Neural cell (in vitro differentiated cells): ENCODE measurements around the gene RBKS. TPM values are rescaled to one million over a fixed set of nuclear protein-coding genes. Genes with fewer than 3 reads are reported as not detected.
"Not testable (repeated sequence)": the region's sequence is repeated elsewhere in the genome, so short reads cannot be mapped to it uniquely, and the experiment has no call there.

Experiments used
- H2AFZ ChIP-seq: fragments of 200-600, 300-800 bp; sonication (generic), shearing (Covaris generic); 2 replicates; pipeline ENCODE4 v1.6.0; 2014; ENCODE audit warnings: low read depth, mild to moderate bottlenecking, antibody characterized with exemption, low read length, moderate library complexity
- H3F3A ChIP-seq: fragments of 200-600 bp; shearing (Covaris generic); 2 replicates; pipeline ENCODE4 v1.6.1; 2016; ENCODE audit warnings: mild to moderate bottlenecking, moderate library complexity, mixed read lengths, antibody characterized with exemption, low read length; ENCODE audit not compliant: insufficient read depth, poor library complexity, severe bottlenecking
- H3K27ac ChIP-seq: fragments of 200-600, 300-800 bp; sonication (generic), shearing (Covaris generic); 2 replicates; pipeline ENCODE4 v1.5.1; 2014; ENCODE audit warnings: mild to moderate bottlenecking, low read length, moderate library complexity
- H3K27me3 ChIP-seq: fragments of 300-800, 200-600 bp; sonication (generic), shearing (Covaris generic); 2 replicates; pipeline ENCODE4 v1.6.0; 2014; ENCODE audit warnings: mild to moderate bottlenecking, low read depth, low read length, moderate library complexity; ENCODE audit not compliant: insufficient read depth
- H3K36me3 ChIP-seq: fragments of 300-800, 200-600 bp; sonication (generic), shearing (Covaris generic); 2 replicates; pipeline ENCODE4 v1.5.1; 2014; ENCODE audit warnings: mild to moderate bottlenecking, antibody characterized with exemption, low read length, moderate library complexity; ENCODE audit not compliant: insufficient read depth
- H3K4me2 ChIP-seq: fragments of 300-800, 200-600 bp; sonication (generic), shearing (Covaris generic); 2 replicates; pipeline ENCODE4 v1.6.0; 2014; ENCODE audit warnings: mild to moderate bottlenecking, low read length
- H3K4me3 ChIP-seq: fragments of 300-800, 200-600 bp; sonication (generic), shearing (Covaris generic); 2 replicates; pipeline ENCODE4 v1.5.1; 2014; ENCODE audit warnings: mild to moderate bottlenecking, low read length, moderate library complexity
- H3K79me2 ChIP-seq: fragments of 200-600 bp; shearing (Covaris generic); replicated peaks from 2 replicates; pipeline ENCODE4 v1.6.0; 2014; ENCODE audit warnings: mild to moderate bottlenecking, low read length, moderate library complexity; ENCODE audit not compliant: insufficient read depth
- H3K9ac ChIP-seq: fragments of 300-800, 200-600 bp; sonication (generic), shearing (Covaris generic); 2 replicates; pipeline ENCODE4 v1.6.1; 2016; ENCODE audit warnings: mild to moderate bottlenecking, low read length, mixed read lengths
- H3K9me2 ChIP-seq: fragments of 200-600 bp; shearing (Covaris generic); 2 replicates; pipeline ENCODE4 v1.6.1; 2016; ENCODE audit warnings: mild to moderate bottlenecking, low read length, mixed read lengths; ENCODE audit not compliant: insufficient read depth
- H3K9me3 ChIP-seq: fragments of 200-600, 300-800 bp; sonication (generic), shearing (Covaris generic); 2 replicates; pipeline ENCODE4 v1.6.1; 2016; ENCODE audit warnings: mild to moderate bottlenecking, mixed run types, low read length, moderate library complexity, mixed read lengths
- H4K20me1 ChIP-seq: fragments of 200-600 bp; shearing (Covaris generic); 2 replicates; pipeline ENCODE4 v1.6.1; 2016; ENCODE audit warnings: mild to moderate bottlenecking, mixed run types; ENCODE audit not compliant: insufficient read depth
- CTCF ChIP-seq: fragments of 450-650 bp; IDR thresholded peaks from 2 replicates; pipeline ENCODE4 v1.5.1; 2014; ENCODE audit warnings: antibody characterized with exemption, mild to moderate bottlenecking, moderate library complexity; ENCODE audit not compliant: poor library complexity, severe bottlenecking
- EP300 ChIP-seq: fragments of 450-650 bp; conservative IDR thresholded peaks from 2 replicates; pipeline ENCODE4 v1.6.1; 2014; ENCODE audit warnings: antibody characterized with exemption, mild to moderate bottlenecking, moderate library complexity; ENCODE audit not compliant: poor library complexity, severe bottlenecking
- EZH2 ChIP-seq: fragments of 200-600, 300-800 bp; shearing (Covaris generic), sonication (generic); IDR thresholded peaks from 2 replicates; pipeline ENCODE4 v1.6.1; 2014; ENCODE audit warnings: antibody characterized with exemption, low read length, borderline replicate concordance, mild to moderate bottlenecking; ENCODE audit not compliant: insufficient read depth, poor library complexity, severe bottlenecking
- MXI1 ChIP-seq: fragments of 450-650 bp; conservative IDR thresholded peaks from 2 replicates; pipeline ENCODE4 v1.6.1; 2014; ENCODE audit warnings: antibody characterized with exemption, mild to moderate bottlenecking; ENCODE audit not compliant: poor library complexity, severe bottlenecking
- POLR2AphosphoS5 ChIP-seq: IDR thresholded peaks from 2 replicates; pipeline ENCODE4 v1.6.1; 2012
- RAD21 ChIP-seq: fragments of 450-650 bp; conservative IDR thresholded peaks from 2 replicates; pipeline ENCODE4 v1.6.1; 2014; ENCODE audit warnings: antibody characterized with exemption, mild to moderate bottlenecking, moderate library complexity
- REST ChIP-seq: IDR thresholded peaks from 2 replicates; pipeline ENCODE4 v1.6.1; 2012; ENCODE audit warnings: borderline replicate concordance
- SMC3 ChIP-seq: fragments of 450-650 bp; conservative IDR thresholded peaks from 2 replicates; pipeline ENCODE4 v1.6.1; 2014; ENCODE audit warnings: antibody characterized with exemption, mild to moderate bottlenecking, moderate library complexity; ENCODE audit not compliant: poor library complexity
- TAF1 ChIP-seq: IDR thresholded peaks from 2 replicates; pipeline ENCODE4 v1.6.1; 2012; ENCODE audit warnings: low read depth
- polyA plus RNA-seq: library from polyadenylated mRNA; depleted of rRNA; stranded (reverse); fragments of >200 nt; gene quantifications from 2 replicates; pipeline ENCODE4 v1.2.3, GENCODE V29; 2014

RBKS gene
- polyA plus RNA-seq, 1 donor from 2014 or later = 5.4 TPM

- Histone ChIP-seq H3K27me3 (no peaks in the 10 kb centered on the region), H3K9ac (no peak overlapping the region), H3F3A (no peaks in the 10 kb centered on the region), H3K4me3 (no peak overlapping the region), H3K27ac (no peak overlapping the region), H4K20me1 (no peaks in the 10 kb centered on the region), H3K9me3 (no peaks in the 10 kb centered on the region), H2AFZ (no peak overlapping the region), H3K4me2 (no peak overlapping the region), H3K36me3 (no peaks in the 10 kb centered on the region), H3K79me2 (no peaks in the 10 kb centered on the region), H3K9me2 (no peaks in the 10 kb centered on the region)
- TF ChIP-seq MXI1 = no peak
Measured at GRCh38 chr2:27752551-27753237, 137.5 kb downstream of the RBKS start.

- Histone ChIP-seq H2AFZ (no peak overlapping the region), H3K79me2 (no peaks in the 10 kb centered on the region), H3K9me2 (no peaks in the 10 kb centered on the region), H4K20me1 (no peaks in the 10 kb centered on the region), H3K9me3 (no peaks in the 10 kb centered on the region), H3K27me3 (no peaks in the 10 kb centered on the region), H3K4me2 (no peak overlapping the region), H3F3A (no peaks in the 10 kb centered on the region), H3K36me3 (no peaks in the 10 kb centered on the region), H3K9ac (no peak overlapping the region), H3K4me3 (no peak overlapping the region), H3K27ac (no peak overlapping the region)
- TF ChIP-seq TAF1 (no peak), SMC3 (no peak), EP300 (no peak), RAD21 (no peak), REST (no peak), MXI1 (no peak), EZH2 (no peak), CTCF (no peak), POLR2AphosphoS5 (no peak)
Measured at GRCh38 chr2:27751377-27751776, 138.8 kb downstream of the RBKS start.

- H2AFZ ChIP-seq, H3K9me3 ChIP-seq, H3K36me3 ChIP-seq, H3K4me2 ChIP-seq, H3K27ac ChIP-seq, H3K9ac ChIP-seq, H3F3A ChIP-seq, H3K27me3 ChIP-seq, H3K79me2 ChIP-seq, H4K20me1 ChIP-seq, H3K4me3 ChIP-seq, H3K9me2 ChIP-seq: not testable (repeated sequence)
Measured at GRCh38 chr2:27748803-27749554, 141.2 kb downstream of the RBKS start.
